Mucosa of gallbladder (tissue), 1 donor: ENCODE measurements around the gene SEZ6. TPM values are rescaled to one million over a fixed set of nuclear protein-coding genes. Genes with fewer than 3 reads are reported as not detected.
"Not testable (repeated sequence)": the region's sequence is repeated elsewhere in the genome, so short reads cannot be mapped to it uniquely, and the experiment has no call there.

ENCODE experiments used
- DNase-seq: peaks from one replicate; pipeline ENCODE4 v3.0.0-alpha.2; 2020; ENCODE audit warnings: low spot score
- total RNA-seq: library from RNA; stranded (reverse); gene quantifications from one replicate; pipeline ENCODE4 v1.2.1, GENCODE V29; 2021
- donor health status: DM: no; HTN: no; CAD: no.

Gene SEZ6
- total RNA-seq, 1 donor from 2014 or later, result not detected

- no peak for DNase-seq
Observed at GRCh38 chr17:28935744-28936460, 69.9 kb downstream of the SEZ6 start.

- not testable (repeated sequence) for DNase-seq
Observed at GRCh38 chr17:28934508-28934907, 71.3 kb downstream of the SEZ6 start.

GRCh38 chr17:28929787-28930186, 76.0 kb downstream of the SEZ6 start:
- DNase-seq, result no peak

- no peak for DNase-seq
Observed at GRCh38 chr17:28928061-28928460, 77.8 kb downstream of the SEZ6 start.

- no peak for DNase-seq
Observed at GRCh38 chr17:28926786-28927185, 79.0 kb downstream of the SEZ6 start.

GRCh38 chr17:28926366-28926765, 79.5 kb downstream of the SEZ6 start:
- DNase-seq, result no peak

- no peak for DNase-seq
Observed at GRCh38 chr17:28925912-28926365, 79.9 kb downstream of the SEZ6 start.

- DNase-seq, result no peak
Observed at GRCh38 chr17:28920201-28920600, 85.6 kb downstream of the SEZ6 start.

- DNase-seq, result no peak
Observed at GRCh38 chr17:28918295-28918694, 87.5 kb downstream of the SEZ6 start.

- no peak for DNase-seq
Observed at GRCh38 chr17:28917465-28917864, 88.4 kb downstream of the SEZ6 start.

- DNase-seq, result no peak
Observed at GRCh38 chr17:28917029-28917428, 88.8 kb downstream of the SEZ6 start.

GRCh38 chr17:28916302-28916934, 89.4 kb downstream of the SEZ6 start:
- DNase-seq, result peak; percentile 38

GRCh38 chr17:28912938-28913333, 92.9 kb downstream of the SEZ6 start:
- no peak for DNase-seq

- no peak for DNase-seq
Observed at GRCh38 chr17:28912281-28912937, 93.4 kb downstream of the SEZ6 start.

- DNase-seq, result no peak
Observed at GRCh38 chr17:28911411-28912045, 94.3 kb downstream of the SEZ6 start.

GRCh38 chr17:28910534-28910933, 95.3 kb downstream of the SEZ6 start:
- DNase-seq, result no peak

GRCh38 chr17:28908640-28909167, 97.1 kb downstream of the SEZ6 start:
- peak; percentile 70 for DNase-seq

GRCh38 chr17:28907709-28908475, 97.9 kb downstream of the SEZ6 start:
- no peak for DNase-seq

GRCh38 chr17:28906706-28907438, 99.0 kb downstream of the SEZ6 start:
- no peak for DNase-seq

- no peak for DNase-seq
Observed at GRCh38 chr17:28906276-28906675, 99.6 kb downstream of the SEZ6 start.
